GOT3 (cell line): ENCODE data around the gene RHBDD3.

Experiments
- DNase-seq: peaks from one replicate; lab custom pipeline; 2025; ENCODE audit warnings: mixed read lengths; lab: John Stamatoyannopoulos, UW

The RHBDD3 gene

GRCh38 chr22:29218758-29219408 is 48.9 kb downstream of the RHBDD3 start:
- no peak for DNase-seq

DNA sequence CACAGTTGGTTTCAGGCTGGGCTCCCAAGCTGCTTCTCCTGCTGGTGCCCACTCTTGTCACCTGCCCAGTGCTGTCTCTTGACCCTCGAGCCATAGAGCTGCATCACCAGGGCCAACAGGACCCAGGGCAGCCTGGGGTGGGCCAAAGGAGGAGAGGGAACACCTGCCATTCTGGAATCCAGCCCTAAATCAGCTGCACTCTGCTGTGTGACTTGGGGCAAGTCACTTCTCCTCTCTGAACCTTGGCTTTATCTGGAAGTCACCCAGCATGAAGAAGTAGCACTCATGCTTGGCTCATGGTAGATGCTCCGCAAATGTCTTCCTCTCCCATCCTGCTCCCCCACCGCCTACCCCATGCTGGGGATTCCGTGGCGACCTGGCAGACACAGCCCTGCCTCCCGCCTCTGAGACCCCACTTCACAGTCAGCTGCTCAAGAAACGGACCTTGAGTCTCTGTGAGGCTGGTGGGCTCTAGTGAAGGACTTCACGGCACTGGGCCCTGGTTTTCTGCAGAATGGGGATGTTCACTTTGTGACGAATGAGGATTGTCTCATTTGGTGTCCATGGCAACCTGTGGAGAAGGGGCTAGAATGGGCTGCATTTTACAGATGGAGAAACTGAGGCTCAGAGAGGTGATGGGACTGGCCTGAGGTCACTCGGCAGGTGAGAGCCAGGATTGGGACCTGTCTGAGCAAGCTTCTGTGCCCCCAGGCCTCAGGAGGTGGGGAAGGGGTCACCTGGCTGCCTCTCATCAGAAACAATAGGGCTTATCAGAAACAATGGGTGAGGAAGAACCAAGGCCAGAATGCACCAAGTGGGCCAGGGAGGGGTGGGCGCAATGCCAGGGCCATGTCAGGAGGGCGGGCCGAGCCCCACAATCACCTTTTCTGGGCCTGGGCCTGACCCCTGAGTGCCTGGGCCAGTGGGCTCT is 49.7 kb downstream of the RHBDD3 start:
- DNase-seq = no peak

DNA sequence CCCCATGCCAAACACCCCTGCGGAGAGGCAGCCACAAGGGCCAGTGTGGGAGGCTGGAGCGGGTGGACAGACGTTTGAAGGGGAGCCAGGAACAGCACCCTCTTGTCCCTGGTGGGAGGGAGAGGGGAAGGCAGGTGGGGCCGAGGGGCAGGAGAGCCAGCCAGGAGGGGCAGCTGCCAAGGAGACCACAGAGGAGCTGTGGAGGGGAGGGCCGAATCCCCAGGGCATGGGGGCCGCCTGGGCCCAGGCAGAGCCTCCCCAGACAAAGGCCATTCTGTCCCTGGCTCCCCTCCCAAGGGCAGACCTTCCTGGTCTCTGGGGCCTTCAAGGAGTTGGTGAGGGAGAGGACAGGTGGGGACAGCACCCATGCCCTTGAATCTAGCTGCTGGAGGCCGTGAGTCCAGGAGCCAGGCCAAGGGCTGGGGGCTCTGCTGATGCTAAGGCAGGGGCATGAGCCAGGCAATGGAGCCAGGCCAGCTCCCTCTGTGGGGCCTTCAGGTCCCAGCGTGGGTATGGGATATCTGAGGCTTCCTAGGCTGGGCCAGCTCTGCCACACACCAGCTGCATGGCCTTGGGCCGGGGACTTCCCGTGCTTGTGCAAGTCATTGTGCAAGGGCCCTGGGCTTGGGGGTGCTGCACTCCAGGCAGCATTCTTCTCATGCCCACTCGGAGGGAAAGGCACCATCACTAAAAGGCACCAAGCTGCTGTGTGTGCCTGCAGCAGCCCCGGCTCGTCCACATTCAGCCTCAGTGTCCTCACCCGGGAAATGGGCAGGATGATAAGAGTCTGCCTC is 50.7 kb downstream of the RHBDD3 start:
- no peak for DNase-seq

- DNase-seq = no peak
Observed at GRCh38 chr22:29216011-29216872, 51.5 kb downstream of the RHBDD3 start.

DNA sequence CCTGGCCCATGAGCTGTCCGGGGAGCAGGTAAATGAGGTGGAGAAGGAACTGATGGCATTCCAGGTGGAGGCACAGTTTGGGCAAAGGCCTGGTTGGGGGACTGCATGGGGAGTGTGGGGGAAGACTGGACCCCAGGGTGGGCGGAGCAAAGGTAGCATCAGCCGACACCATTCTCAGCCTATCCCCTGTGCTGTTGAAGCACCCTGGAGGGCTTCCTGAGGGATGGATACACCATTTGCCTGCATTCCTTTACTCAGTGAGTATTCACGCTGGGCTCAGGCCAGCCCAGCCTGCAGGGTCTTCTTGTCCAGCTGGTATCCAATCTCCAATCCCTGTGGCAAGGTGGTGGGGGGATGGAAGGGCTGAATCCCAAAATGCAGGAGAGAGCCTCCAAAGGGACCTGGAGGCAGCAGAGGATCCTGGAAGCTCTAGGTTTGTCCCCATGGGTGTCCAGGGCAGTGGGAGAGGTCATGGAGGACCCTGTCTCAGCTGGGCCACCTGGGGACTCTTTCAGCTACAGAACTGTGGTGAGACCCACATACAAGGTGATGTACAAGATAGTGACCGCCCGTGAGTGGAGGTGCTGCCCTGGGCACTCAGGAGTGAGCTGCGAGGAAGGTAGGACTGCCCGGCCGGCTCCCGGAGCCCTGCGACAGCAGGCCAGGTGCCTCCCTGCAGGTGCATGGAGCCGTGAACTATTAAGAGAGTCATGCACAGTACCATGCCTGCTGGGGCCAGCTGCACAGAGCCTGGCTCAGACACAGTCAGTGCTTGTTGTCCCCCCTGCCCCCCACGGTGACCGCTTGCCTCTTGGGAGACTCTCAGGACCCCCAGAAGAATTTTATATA is 52.5 kb downstream of the RHBDD3 start:
- DNase-seq = no peak

DNA sequence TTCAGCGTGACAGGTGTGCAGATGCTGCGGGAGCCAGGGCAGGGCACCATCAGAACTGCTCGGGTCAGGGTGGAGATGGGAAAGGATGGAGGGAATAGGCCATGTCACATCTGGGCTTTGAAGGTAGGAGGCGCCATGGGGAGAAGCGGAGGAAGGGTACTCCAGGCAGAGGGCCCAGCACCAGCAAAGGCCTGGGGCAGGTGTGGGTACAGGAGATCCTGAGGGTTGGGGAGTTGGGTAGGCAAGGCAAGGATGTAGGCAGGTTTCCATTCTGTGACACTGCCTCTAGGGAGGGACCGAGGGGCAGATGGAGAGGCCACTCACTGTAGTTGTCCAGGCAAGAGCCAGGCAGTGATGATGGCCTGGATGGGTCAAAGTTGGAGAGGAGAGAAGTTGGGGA is 53.5 kb downstream of the RHBDD3 start:
- no peak for DNase-seq

- DNase-seq = no peak
Observed at GRCh38 chr22:29213493-29213892, 54.3 kb downstream of the RHBDD3 start.

GRCh38 chr22:29212743-29213142 is 55.0 kb downstream of the RHBDD3 start:
- DNase-seq = no peak

- no peak for DNase-seq
Observed at GRCh38 chr22:29211466-29211865, 56.3 kb downstream of the RHBDD3 start.

GRCh38 chr22:29211066-29211465 is 56.7 kb downstream of the RHBDD3 start:
- DNase-seq = no peak
